Prostate gland (tissue), 2 donors: ENCODE measurements around the gene LCE1D.

Experiments used
- CTCF ChIP-seq, 4 experiments: fragments of 200-600 bp in 2 of 4; fragments of 450-650 bp in 2 of 4; sonication (generic) in 2 of 4; IDR thresholded peaks; 1 replicate in 3 of 4; 2 replicates in 1 of 4; pipeline ENCODE4 v1.5.1; 2016 to 2019; ENCODE audit warnings: antibody characterized with exemption in 4 of 4, mild to moderate bottlenecking in 2 of 4, moderate library complexity in 2 of 4
- POLR2A ChIP-seq: fragments of 450-650 bp; IDR thresholded peaks from one replicate; pipeline ENCODE4 v1.6.1; 2016; ENCODE audit warnings: antibody characterized with exemption, mild to moderate bottlenecking
- POLR2AphosphoS5 ChIP-seq: sonication (generic); formaldehyde crosslinking; IDR thresholded peaks from one replicate; pipeline ENCODE4 v1.6.1; 2017; ENCODE audit warnings: antibody characterized with exemption

- TF ChIP-seq POLR2AphosphoS5, result no peak
- TF ChIP-seq CTCF (IDR thresholded peaks at IDR 0.05), result no peak
- no peak for TF ChIP-seq POLR2A
These were observed 4.8 kb downstream of the LCE1D start for GRCh38 chr1:152801333-152801732.
